Hematopoietic multipotent progenitor cell treated with erythropoietin and hydrocortisone succinate and interleukin-3 and kit ligand, for 17 days (in vitro differentiated cells): Measurements from ENCODE around the gene BICDL1.
A peak's percentile ranks its signal among the peaks of the same experiment; 100 is the strongest.

Experiments used
- DNase-seq: peaks from one replicate; pipeline ENCODE4 v3.0.0-alpha.2; 2015; ENCODE audit warnings: low spot score

The BICDL1 gene

GRCh38 chr12:120102189-120103043 lies 113.4 kb downstream of the BICDL1 start:
- DNase-seq, result no peak

GRCh38 chr12:120103044-120103338 lies 114.0 kb downstream of the BICDL1 start:
- DNase-seq, result no peak

DNA sequence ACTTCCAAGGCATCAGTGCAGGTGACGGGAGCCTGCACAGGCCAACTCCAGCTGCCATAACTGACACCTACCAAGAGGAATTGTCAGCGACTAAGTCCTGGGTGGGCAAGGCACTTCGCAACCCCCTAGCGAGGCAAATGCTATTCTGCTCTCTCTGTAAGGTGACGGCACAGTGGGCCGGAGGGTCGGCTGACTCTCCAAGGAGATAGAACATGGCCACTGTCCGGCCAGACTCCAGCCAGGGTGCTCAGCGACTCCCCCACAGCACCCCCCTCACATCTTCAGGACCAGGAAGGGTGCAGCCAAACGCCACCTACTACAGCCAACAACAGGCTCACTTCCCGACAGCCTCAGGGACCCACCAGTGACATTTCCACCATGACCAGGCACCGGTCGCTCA lies 114.3 kb downstream of the BICDL1 start:
- DNase-seq, result no peak

DNA sequence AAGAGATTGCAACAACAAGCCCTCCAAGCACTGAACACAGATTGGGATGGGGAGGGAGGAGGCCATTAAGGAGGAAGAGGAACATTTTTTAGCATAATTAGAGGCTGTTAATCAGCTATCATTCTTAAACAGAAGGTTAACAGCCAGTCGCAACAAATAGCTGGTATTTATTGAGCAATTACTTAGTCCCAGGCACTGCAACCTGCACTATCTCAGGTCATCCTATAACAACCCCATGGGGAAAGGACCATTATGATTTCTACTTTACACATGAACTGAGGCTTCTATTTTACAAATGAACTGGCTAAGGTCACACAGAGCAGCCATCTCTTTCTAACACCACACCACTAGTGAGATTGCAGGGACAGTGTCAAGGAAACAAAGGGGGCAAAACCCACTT lies 117.1 kb downstream of the BICDL1 start:
- DNase-seq, result no peak

GRCh38 chr12:120109570-120110267 lies 120.7 kb downstream of the BICDL1 start:
- no peak for DNase-seq

- no peak for DNase-seq
These were observed 121.8 kb downstream of the BICDL1 start for GRCh38 chr12:120110550-120111501.

DNA sequence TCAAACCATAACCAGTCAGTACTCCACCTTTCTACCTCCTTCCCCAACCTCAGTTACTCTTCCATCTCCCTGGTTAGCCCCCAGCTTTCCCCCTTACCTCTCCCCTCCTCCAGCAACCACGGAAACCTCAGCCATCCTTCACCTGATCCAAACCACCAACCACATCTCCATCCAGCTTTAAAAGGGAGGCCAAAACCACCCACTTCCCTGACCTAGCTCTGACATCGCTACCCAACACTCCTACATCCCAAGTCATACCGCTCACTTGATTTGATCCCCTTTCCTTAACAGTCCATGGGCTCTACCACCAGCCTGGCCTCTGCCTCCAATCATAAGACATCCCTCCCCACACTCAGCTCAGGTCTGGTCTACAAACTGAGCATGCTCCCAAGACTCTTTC lies 126.0 kb downstream of the BICDL1 start:
- no peak for DNase-seq

DNA sequence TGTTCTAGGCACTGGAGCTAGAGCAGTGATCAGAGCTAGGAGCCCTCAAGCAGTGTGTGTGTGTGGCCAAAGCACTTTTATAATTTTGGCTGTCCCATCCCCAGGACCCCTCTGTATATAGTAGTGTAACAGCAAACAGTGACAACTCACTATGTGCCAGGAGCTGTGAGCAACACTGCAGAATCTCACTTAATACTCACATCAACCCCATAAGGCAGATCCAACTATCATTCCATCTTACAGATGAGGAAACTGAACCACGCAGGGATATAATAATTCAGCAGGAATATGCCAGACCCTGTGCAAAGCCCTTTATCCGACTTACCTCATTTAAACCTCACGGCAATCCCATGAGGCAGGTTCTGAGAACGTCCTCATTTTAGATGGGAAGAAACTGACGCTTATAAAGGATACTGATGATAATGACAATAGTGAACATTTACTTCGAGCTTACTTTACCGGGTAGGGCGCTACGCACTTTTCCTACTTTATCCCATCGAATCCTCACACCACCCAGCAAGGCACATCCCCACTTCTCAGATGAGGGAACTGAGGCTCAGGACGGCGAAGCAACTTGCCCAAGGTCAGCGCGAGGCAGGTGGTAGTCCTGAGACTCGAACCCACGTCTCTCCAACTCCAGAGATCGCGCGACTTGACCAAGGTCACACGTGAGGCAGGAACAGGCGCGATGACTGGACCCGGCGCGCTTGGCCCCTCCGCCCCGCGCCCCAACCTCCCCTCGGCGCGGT lies 126.8 kb downstream of the BICDL1 start:
- DNase-seq, result peak; percentile 49

DNA sequence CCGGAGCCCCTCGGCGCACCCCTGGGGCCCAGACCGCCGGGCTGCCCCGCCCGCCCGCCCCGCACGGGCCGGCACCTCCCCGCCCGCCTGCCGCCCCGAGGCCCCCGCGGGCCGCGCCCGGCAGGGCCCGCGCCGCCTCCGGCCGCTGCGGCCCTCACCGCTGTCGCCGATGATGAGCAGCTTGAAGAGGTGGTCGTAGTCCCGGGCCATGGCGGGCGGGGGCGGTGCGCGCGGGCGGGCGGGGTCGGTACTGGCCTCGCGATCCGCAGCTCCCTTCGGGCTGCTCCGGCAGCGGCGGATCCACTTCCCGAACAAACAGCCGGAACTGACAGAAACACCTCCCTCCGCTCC lies 127.4 kb downstream of the BICDL1 start, which contains the start of gene RAB35:
TSS of gene RAB35 (minus strand) at position 313 of the 351 bp plus-strand sequence. CDS start at position 210, 103 bp downstream.
- no peak for DNase-seq

DNA sequence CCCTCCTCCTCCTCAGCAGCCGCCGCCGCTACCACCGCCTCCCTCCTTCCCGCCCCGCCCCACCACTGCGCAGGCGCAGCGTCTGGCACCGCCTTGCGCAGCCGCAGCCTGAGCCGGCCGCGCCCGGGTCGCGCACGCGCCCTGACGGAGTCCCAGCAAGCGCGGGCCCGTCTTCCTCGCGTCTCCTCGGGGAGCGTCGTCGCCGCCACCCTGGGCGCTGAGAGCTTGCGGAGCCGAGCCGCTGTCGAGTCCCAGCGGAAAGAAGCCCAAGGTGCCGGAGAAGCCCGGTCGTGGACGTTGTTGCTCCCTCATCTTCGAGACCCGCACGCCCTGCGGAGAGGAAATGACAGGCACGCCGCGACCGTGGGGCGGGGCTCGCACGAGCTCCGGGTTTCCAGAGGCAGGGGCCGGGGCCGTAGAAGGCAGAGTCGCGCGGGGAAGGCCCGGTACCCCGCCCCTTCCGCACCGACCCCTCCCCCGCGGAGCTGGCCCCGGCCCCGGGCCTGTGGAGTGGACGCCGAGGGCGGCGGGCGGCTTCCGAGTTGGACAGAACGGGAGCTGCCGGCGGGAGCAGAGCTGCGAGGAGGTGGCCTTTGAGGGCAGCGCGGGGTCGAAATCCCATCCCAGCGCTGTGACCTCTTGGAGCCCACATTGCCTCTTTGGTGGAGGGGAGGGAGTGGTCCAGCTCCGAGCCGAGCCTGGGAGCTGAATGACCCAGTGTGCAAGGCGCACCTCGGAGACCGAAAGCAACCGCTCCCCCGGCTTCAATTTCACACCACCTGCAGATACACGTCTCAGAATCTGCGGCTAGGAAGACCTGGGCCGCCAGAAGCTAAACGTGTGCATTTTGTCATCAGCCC lies 128.0 kb downstream of the BICDL1 start:
- DNase-seq, result peak; percentile 95

- DNase-seq, result no peak
These were observed 128.9 kb downstream of the BICDL1 start for GRCh38 chr12:120117961-120118320.

GRCh38 chr12:120118321-120119061 lies 129.5 kb downstream of the BICDL1 start:
- no peak for DNase-seq

DNA sequence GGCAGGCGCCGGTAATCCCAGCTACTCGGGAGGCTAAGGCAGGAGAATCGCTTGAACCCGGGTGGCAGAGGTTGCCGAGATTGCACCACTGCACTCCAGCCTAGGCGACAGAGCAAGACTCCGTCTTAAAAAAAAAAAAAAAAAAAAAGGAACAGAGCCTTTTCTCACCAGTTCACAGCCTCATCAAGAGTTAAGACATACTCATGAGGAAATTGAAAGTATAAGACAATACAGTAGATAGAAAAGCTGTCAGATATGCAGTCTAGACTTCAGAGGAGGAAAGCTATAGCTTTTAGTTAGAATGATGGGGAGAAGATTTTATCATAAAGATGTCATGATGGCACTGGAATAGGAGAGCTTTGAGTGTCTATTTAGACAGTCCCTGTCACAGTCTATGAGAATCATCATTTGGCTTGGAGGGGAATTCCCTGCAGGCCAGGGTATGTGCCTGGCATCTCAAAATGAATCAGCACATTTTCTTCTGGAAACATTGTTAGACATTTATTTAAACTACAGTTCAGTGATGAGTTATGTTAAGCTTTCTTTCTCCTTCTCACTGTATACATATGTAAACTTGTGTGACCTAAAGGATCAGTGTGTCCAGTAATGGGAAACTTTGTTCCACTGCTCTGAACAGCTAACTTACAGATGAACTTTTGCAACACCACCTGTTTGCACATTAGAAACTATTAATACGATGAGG lies 130.4 kb downstream of the BICDL1 start:
- DNase-seq, result peak; percentile 36

DNA sequence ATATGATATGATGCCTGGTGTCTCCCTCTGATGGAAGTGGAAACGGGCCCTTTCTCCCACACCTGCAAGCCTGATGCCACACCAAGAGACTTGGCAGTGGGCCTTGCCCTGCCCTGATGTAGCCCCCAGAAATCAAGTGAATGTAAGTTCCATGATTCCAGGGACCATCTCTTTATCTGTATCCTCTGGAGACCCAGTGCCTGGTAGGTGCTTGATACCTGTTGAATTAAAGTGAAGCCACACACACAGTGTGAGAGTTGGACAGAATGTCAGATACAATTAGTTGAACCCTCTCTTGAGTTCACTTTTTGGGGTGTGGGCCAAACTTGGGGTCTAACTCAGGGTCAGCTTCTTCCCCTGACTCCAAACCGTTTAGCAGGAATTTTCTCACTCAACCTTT lies 132.3 kb downstream of the BICDL1 start:
- DNase-seq, result no peak

GRCh38 chr12:120121766-120122293 lies 132.8 kb downstream of the BICDL1 start:
- no peak for DNase-seq

DNA sequence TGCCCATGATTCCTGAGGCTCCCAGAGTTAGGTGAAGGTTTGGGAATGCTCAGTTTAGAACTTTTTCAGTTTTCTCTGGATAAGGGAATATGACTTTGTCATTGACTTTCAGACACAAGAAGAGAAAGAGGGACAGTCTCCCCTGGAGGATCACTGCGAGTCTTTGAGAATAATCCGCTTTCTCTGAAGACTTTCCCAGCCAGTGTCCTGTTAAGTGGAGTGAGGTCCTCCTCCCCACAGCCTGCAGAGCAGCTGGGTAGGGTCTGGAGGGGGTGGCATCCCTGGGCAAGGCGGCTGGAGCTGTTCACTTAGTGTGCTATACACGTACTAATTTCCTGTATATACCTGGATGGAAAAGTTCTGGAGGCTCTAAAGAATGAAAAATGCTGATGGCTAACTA lies 136.0 kb downstream of the BICDL1 start:
- no peak for DNase-seq

- no peak for DNase-seq
These were observed 137.0 kb downstream of the BICDL1 start for GRCh38 chr12:120125792-120126634.

GRCh38 chr12:120126635-120127005 lies 137.6 kb downstream of the BICDL1 start:
- DNase-seq, result no peak
